SKM-1 treated with dmso at 0.1 percent for 144 hours (cell line): ENCODE results near the gene DIRAS3.
A peak's percentile ranks its signal among the peaks of the same experiment; 100 is the strongest.
"Not testable (repeated sequence)": the region's sequence is repeated elsewhere in the genome, so short reads cannot be mapped to it uniquely, and the experiment has no call there.

Experiments
- DNase-seq: peaks from one replicate; lab custom pipeline; 2025; ENCODE audit not compliant: unreplicated experiment; lab: John Stamatoyannopoulos, UW

Gene DIRAS3, protein sequence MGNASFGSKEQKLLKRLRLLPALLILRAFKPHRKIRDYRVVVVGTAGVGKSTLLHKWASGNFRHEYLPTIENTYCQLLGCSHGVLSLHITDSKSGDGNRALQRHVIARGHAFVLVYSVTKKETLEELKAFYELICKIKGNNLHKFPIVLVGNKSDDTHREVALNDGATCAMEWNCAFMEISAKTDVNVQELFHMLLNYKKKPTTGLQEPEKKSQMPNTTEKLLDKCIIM

DNA sequence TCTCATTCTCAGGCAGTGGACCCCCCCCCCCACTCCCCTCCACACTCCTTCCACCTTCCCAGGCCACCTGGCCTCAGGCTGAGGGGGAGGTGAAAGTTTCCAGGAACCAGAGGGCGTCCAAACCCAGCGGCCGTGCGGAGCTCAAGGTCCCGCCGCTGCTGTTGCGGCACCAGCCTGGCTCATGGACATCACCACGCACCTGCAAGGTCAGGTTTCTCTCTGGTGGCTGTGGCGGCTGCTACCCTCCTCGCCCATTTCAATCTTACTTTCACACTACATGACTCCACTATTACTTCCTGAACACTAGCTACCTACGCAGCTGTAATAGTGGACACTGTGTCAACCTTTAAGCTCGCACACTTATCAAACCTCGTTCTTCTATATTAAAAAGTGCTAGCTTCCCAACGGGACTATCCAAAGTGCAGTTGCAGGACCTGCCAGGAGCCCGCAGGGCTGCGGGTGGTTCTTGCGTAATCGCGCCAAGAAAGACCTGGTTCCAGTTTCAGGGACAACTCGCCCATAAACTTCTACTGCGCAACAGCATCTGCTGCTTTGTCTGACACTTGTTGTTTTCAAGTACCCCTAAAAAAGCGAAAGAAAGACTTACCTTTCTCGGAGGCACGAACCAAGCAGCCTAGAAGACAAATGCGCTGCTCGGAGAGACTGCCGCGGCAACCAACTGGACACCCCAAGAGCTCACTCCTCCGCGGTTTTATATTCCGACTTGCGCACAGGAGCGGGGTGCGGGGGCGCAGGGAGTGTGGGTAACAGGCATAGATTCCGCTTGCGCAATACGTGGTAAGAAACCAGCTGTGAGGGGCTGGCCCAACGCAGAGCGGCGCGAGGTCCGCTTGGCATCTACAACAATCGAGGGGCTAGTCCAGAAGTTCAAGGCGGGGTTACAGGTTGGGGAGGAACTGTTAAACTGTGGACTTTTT is at the start of gene DIRAS3:
TSS of gene DIRAS3 (minus strand) at position 687 of the 938 bp plus-strand sequence. CDS start 3,330 bp downstream, outside the sequence.
- DNase-seq: peak; percentile 10

DNA sequence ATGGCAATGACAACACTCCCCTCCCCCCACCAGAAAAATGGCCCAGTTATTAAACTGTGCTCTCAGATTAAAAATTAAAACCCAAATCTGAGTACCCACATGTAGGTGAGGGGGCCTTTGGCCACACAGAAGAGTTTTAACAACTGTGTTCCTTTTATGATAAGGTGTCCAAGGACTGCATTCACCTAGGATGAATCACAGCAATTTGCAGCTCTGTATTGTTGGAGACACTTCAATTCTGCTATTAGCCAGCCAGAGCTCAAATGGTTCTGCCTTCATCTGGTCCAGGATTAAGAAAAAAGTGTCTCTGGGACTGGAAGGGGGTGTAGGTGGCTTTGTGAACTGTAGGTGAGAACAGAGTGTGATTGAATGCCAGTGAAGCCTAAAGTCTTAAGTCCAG is 43.3 kb upstream of the DIRAS3 start:
- no peak for DNase-seq

DNA sequence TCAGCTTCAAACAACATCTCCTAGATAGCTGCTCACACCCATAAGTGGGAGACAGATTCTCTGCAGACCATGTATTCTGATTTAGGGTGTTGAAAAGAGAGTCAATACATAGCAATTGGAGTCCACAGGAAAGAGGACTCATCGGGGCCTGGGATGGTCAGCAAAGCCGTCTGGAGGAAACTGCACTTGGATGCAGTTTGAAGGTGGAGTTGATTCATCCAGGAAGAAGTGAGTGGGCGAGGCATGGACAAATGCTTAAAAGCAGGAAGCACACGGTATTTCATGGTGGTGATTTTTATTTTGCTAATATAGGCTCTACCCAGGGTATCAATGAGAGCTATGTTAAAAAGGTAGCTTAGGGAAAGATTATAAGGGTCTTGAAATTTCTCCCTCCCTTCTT is 36.8 kb upstream of the DIRAS3 start:
- no peak for DNase-seq

DNA sequence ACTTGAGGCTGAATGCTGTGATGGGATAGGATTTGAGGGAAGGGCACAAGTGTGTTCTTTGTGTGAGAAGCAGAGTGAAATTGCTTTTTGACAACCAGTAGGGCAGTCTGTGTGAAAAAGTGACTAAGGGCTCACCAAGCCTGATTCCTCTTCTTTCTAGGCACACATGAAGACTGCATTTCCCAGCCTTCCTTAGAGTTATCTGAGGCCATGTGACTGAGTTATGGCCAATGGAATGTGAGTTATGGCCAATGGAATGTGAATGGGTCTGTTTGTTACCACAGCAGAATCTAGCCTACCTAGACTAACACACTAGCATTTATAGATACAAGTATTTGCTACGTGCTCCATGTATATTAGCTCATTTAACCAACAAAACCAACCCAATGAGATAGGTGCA is 35.3 kb upstream of the DIRAS3 start:
- no peak for DNase-seq

DNA sequence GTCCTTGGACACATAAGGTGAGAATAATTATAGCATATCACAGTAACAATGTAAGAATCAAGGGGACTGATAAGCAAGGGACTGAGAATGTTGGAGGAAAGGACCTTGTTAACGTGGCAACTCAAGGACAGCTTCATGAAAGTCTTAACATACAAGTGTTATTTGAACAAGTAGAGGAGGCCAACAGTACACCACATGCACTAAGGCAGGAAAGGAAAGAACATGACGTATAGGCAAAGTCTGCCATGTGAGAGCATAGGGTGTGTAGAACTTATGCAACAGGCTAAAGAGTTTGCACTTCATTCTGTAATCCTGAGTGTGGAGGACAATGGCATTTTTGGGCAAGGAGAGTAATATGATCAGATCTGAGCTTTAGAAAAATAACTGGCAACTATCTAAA is 33.3 kb upstream of the DIRAS3 start:
- DNase-seq: no peak

DNA sequence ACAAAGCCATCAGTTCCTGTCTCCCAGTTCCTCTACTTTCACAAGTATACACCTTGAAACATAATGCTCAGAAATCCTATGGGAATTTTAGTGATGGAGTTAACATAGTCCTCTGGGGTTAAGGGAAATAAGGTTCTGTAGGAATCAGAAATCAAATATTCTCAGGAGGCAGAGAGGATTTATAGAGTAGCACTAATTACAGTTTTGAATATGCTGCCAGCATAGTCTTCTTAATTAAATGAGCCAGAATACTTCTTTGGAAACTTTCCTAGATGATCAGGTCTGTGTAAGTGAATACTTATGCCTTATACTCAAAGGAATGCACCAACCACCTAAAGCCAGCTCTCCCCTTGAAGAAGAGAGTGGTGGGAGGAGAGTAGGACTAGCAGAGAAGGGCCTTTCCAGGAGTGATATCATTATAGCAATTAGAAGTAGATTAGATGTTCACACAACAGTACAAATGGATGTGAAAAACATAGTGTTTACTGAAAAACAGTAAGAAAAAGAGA is 31.4 kb upstream of the DIRAS3 start:
- no peak for DNase-seq

DNA sequence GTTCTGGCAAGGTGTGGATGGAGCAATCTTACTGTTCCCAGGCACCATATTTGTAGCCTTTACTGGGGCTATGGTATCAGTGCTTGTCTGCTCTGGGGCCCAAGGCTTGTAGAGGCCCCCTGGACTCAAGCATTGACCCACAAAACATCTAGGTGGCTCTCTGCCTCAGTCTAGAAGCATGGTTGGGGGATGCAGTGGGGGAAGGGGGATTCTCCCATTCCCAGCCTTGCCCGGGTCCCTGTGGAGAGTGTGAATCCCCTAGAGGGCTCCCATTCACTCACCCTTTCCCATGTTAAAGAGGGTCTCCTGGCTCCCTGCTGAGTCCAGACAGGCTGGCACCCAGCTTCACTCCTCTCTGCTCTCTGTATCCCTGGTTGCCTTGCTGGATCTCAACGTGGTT is 28.2 kb upstream of the DIRAS3 start:
- DNase-seq: no peak

DNA sequence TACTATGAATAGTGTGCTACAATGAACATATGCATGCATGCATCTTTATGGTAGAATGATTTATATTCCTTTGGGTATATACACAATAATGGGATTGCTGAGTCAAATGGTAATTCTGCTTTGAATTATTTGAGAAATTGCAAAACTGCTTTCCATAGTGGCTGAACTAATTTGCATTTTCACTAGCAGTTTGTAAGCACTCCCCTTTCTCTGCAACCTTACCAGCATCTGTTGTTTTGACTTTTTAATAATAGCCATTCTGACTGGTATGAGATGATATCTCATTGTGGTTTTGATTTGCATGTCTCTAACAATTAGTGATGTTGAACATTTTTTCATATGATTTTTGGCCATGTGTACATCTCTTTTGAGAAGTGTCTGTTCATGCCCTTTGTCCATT is 24.0 kb upstream of the DIRAS3 start:
- no peak for DNase-seq

DNA sequence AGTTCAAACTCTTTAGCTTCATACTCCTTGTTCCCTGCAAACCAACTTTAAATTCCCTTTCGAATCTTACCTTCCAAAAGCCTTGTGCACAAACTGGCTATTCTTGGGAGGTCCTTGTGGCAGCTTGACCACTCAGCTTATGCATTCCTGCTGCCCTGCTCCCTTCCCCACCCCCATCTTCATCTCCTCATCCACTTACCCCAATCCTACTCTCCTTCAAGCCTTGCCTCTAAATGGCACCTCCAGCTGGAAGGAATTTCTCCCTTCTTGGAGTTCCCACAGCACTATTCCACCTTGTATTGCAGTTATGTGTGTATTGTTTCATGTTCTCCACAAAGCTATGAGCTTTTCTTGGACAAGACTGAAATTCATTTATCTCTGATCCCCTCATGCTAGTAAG is 15.3 kb upstream of the DIRAS3 start:
- DNase-seq: no peak

DNA sequence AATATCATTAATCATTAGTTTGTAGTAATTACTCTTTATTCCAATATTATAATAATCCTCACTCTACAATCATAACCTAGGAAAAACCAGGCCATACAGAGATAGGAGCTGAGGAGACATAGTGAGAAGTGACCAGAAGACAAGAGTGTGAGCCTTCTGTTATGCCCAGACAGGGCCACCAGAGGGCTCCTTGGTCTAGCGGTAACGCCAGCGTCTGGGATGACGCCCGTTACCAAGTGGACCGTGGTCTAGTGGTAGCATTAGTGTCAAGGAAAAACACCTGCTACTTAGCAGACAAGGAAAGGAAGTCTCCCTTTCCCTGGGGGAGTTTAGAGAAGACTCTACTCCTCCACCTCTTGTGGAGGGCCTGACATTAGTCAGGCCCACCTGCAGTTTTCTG is 7.6 kb upstream of the DIRAS3 start:
- not testable (repeated sequence) for DNase-seq

DNA sequence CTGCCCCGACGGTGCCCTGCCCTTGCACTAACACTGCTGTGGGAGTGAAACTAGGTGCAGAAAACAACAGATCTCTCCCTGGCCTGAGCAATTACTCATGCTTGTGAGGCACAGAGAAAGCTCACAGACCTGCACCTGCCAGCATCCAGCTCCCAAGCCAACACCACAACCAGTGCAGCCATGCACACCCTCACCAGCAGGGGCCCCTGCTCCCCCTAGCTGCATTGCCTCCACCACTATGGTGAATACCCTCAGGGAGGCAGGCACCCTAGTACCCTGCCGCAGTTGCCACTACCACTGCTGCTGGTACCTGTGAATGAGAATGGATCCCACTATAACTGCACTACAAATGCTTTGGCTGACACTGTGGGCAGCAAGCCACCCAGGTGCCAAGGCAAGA is 7.1 kb upstream of the DIRAS3 start:
- no peak for DNase-seq

DNA sequence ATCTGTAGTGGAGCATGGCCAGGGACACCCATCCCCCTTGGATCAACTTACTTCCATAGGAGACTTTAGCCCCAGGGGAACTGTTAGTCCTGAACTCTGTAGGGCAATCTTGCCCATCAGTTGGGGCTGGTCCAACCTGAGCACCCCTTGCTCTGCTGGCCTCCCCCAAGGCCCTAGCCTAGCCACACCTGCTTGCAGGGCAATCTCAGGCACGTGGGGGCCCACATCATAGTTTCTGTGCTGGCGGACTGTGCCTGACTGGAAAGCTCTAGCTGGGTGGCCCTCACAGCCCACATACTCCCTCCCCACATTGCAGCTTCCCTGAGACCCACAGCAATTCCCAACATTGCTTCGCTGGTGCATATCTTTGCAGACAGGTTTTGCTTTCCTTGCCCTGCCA is 6.6 kb upstream of the DIRAS3 start:
- DNase-seq: no peak

DNA sequence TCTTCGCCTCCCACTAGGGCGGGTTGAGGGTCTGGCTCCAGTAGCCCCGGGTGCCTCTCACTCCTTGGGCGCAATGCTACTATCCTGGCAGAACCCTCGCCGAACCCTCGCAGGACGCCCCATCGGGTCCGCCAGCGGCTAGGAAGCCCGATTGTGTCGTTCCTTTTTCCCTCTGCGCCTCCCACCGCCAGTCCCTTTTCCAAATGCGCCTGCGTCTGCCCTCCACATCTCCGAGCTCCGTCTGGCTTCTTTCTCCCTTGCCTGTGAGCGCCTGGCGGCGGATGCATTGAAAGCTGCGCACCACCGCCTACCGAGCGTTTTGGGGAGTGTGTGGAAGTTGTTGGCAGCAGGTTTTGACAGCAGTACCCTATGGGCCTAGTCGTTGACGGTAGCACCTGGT is 1.0 kb upstream of the DIRAS3 start:
- no peak for DNase-seq

DNA sequence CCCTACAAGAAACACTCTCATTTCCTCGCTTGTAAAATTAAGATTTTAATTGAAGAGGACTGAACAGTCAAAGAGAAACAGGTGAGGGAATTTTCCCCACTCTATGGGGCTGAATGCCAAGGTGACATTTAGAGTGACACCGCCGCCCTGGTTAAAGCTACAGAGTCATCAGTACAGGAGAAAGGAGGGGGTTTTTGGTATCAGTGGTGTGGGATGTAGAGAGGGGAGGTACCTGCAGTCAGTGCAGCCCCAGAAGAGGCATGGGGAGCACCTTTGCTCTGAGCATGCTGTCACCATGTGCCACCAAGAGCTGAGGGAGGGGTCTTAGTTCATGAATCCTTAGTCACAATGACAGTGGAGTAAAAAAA is 2.8 kb downstream of the DIRAS3 start:
- DNase-seq: no peak

DNA sequence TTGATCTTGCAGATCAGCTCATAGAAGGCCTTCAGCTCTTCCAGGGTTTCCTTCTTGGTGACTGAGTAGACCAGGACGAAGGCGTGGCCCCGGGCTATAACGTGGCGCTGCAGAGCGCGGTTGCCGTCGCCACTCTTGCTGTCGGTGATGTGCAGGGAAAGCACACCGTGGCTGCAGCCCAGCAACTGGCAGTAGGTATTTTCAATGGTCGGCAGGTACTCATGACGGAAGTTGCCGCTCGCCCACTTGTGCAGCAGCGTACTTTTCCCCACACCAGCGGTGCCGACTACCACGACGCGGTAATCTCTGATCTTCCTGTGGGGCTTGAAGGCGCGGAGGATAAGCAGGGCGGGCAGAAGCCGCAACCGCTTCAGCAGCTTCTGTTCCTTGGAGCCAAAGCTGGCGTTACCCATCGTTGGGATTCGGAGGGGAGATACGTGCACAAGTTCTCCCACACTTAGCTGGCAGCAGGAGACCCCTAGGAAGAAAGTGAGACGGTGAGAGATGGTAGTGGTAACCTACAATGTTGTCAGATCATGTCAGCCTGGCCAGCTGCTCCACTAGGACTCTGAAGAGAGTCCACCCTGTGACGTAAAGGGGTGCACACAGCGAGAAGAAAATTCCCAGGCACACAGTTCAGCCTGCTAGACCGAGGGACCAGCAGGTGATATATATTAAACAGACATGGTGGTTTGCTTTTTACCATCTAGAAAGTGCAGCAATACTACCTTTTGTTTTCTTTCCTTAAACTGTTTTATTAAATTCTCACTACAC is 3.4 kb downstream of the DIRAS3 start:
- DNase-seq: no peak

DNA sequence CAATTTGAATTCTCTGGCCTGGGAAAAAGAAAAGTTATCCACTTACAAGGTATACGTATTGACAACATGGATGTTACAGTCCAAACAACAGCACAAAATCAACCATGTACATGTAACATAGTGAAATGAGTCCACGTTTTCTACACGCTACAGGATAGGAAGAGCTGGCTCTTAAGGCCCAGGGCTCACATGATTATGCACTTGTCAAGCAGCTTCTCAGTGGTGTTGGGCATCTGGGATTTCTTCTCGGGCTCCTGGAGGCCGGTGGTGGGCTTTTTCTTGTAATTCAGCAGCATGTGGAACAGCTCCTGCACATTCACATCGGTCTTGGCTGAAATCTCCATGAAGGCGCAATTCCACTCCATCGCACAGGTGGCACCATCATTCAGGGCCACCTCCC is 4.0 kb downstream of the DIRAS3 start:
- DNase-seq: no peak

DNA sequence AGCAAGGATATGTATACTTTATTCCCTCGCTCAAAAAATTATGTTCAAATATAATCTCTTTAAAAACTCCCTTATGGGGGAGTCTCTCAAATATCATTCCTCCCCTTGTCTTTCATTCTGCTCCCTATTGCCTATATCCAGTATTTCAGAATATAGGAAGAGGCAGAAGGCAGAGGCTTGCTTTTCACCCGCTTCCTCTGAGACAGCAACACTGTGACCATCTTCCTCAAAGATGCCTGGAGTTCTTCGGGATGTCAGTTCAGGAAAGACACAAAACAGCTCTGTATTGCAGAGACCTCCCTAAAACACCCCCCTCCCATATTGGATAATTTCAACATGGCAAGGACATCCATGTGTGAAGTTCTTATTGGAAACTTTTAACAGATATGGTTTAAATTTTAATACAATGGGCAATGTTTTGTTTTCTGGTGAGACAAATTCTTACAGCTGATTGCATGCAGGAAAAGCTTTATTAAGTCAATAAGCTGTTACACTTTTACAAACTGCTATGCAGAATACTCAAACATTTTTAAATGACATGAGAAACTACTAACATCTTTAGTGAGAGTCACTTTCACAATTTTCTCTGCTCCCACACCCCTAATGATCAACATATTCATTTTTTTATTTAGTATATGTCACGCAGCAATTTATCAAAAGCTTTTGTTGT is 4.8 kb downstream of the DIRAS3 start:
- DNase-seq: no peak

DNA sequence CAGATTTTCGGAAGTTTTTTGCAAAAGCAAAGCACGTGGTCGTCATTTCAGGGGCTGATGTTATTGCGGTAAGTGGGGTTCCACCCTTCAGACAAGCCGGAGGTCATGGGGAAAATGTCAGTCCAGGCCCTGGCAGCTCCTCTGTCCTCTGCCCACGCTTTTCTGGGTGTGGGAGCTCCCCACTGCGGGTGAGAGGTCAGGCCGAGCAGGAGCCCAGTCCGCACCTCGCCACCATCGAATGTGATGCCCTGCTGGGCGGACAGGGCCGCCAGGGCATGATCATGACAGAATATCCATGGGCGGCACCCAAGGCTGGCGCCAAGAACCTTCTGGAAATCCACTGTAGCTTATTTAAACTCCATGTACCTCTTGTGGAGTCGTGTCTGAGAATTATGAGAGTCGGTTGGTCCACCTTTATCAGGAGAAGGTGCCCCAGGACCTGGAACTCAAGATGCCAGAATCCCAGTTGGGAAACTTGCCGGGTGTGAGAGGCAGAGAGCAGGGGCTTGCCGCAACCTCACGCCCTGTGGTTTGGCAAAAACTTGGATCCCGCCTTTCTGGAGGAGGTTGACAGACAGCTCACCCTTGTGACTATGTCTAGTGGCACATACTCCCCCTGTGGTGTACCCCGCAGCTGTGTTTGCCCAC is 6.9 kb downstream of the DIRAS3 start:
- no peak for DNase-seq

DNA sequence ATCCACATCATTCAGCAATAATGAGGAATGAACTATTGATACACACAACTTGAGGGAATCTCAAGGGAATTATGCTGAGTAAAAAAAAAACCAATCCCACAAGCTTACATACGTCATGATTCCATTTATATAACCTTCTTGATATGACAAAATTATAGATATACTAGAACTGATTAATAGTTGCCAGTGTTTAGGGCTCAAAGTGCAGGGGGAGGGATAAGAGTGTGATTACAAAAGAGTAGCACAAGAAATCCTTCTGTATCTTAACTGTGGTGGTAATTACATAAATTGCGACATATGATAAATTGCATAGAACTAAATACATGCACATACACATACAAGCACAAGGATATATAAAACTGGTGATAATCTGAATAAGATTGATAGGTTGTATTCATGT is 13.5 kb downstream of the DIRAS3 start:
- DNase-seq: no peak

DNA sequence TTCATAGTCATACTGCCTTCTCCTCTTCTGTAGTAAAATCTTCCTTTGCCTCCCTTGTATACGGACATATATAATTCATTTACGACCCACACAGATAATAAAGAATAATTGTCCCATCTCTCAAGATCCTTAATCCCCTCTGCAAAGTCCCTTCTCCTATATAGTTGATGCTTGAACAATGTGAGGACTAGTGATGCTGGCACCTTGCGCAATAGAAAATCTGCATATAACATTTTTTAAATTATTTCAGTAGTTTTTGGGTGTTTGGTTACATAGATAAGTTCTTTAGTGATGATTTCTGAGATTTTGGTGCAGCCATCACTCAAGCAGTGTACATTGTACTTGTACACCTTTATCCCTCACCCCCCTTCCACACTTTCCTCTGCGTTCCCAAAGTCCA is 21.0 kb downstream of the DIRAS3 start:
- no peak for DNase-seq

DNA sequence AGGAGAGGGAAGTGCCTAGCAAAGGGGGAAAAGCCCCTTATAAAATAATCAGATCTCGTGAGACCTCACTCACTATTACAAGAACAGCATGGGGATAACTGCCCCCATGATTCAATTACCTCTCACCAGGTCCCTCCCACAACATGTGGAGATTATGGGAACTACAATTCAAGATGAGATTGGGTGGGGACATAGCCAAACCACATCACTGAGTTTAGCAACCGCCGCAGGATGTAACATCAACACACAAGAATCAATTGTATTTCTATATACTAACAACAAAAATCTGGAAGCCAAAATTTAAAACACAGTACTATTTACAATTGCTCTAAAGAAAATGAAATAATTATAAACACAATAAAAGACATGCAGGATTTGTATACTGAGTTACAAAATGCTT is 21.9 kb downstream of the DIRAS3 start:
- DNase-seq: no peak
